ENCODE results near the gene CD72. TPM values are rescaled to one million over a fixed set of nuclear protein-coding genes. Genes with fewer than 3 reads are reported as not detected.
"Not testable (repeated sequence)": the region's sequence is repeated elsewhere in the genome, so short reads cannot be mapped to it uniquely, and the experiment has no call there.

The CD72 gene
- total RNA-seq, 6 donors from 2014 or later, result 2.5 to 44.0 (median 7.2) TPM

GRCh38 chr9:35579659-35580227, 38.5 kb downstream of the CD72 start:
- not testable (repeated sequence) for H3K27me3 ChIP-seq; DNase-seq; H3K27ac ChIP-seq; H3K4me3 ChIP-seq; H3K4me1 ChIP-seq; H3K36me3 ChIP-seq; ATAC-seq (ENCODE audit: low FRiP score in 2 of 2)
- peaks cover 0 to 11% (median 8%) of the 10 kb centered on the region in 4 donors for H3K9me3 ChIP-seq
- 88 to 96% methylated on average over 1 of the region's 1 CpG for WGBS, 2 donors

- DNase-seq (no peak), ATAC-seq (ENCODE audit: low FRiP score in 2 of 2) (no peak)
- no peaks in the 10 kb centered on the region for H3K36me3 ChIP-seq
- peaks cover 0 to 11% (median 8%) of the 10 kb centered on the region in 4 donors for H3K9me3 ChIP-seq
- H3K4me3 ChIP-seq, result no peak overlapping the region
- H3K27me3 ChIP-seq, result no peaks in the 10 kb centered on the region
- TF ChIP-seq EP300 (IDR thresholded peaks at IDR 0.05) (no peak), POLR2AphosphoS5 (IDR thresholded peaks at IDR 0.05) (no peak), POLR2A (IDR thresholded peaks at IDR 0.05) (no peak), CTCF (IDR thresholded peaks at IDR 0.05) (no peak)
- no peaks in the 10 kb centered on the region for H3K4me1 ChIP-seq
- no peak overlapping the region for H3K27ac ChIP-seq
- WGBS, 2 donors, result 83 to 91% methylated on average over 1 of the region's 1 CpG
These were observed 39.1 kb downstream of the CD72 start for GRCh38 chr9:35579130-35579529.

GRCh38 chr9:35577486-35577885, 40.7 kb downstream of the CD72 start:
- H3K27me3 ChIP-seq, result no peaks in the 10 kb centered on the region
- H3K4me1 ChIP-seq, result no peaks in the 10 kb centered on the region
- ATAC-seq (ENCODE audit: low FRiP score in 2 of 2) (no peak), DNase-seq (no peak)
- H3K9me3 ChIP-seq, result peaks cover 0 to 11% (median 8%) of the 10 kb centered on the region in 4 donors
- no peak overlapping the region for H3K27ac ChIP-seq
- 90 to 93% methylated on average over 5 of the region's 5 CpGs for WGBS, 2 donors
- H3K4me3 ChIP-seq, result no peak overlapping the region
- no peak for TF ChIP-seq POLR2A (IDR thresholded peaks at IDR 0.05)
- no peak for TF ChIP-seq EP300 (IDR thresholded peaks at IDR 0.05)
- TF ChIP-seq CTCF (IDR thresholded peaks at IDR 0.05), result no peak
- TF ChIP-seq POLR2AphosphoS5 (IDR thresholded peaks at IDR 0.05), result no peak
- H3K36me3 ChIP-seq, result no peaks in the 10 kb centered on the region

- ATAC-seq (ENCODE audit: low FRiP score in 2 of 2) (peak in 1 of 2 donors; percentile 50), DNase-seq (no peak)
- H3K9me3 ChIP-seq, result peaks cover 0 to 11% (median 8%) of the 10 kb centered on the region in 4 donors
- no peak overlapping the region for H3K4me3 ChIP-seq
- 92 to 95% methylated on average over 5 of the region's 5 CpGs for WGBS, 2 donors
- H3K27ac ChIP-seq, result no peak overlapping the region
- TF ChIP-seq POLR2A (IDR thresholded peaks at IDR 0.05) (no peak), EP300 (IDR thresholded peaks at IDR 0.05) (no peak), CTCF (IDR thresholded peaks at IDR 0.05) (no peak), POLR2AphosphoS5 (IDR thresholded peaks at IDR 0.05) (no peak)
- no peaks in the 10 kb centered on the region for H3K4me1 ChIP-seq
- H3K27me3 ChIP-seq, result no peaks in the 10 kb centered on the region
- no peaks in the 10 kb centered on the region for H3K36me3 ChIP-seq
These were observed 42.7 kb downstream of the CD72 start for GRCh38 chr9:35575478-35575877.

- Histone ChIP-seq H3K27ac (no peak overlapping the region), H3K4me1 (no peaks in the 10 kb centered on the region), H3K27me3 (no peaks in the 10 kb centered on the region), H3K36me3 (no peaks in the 10 kb centered on the region), H3K4me3 (no peak overlapping the region), H3K9me3 (peaks cover 0 to 3% (median 2%) of the 10 kb centered on the region in 4 donors)
- no peak for TF ChIP-seq POLR2A (IDR thresholded peaks at IDR 0.05)
- TF ChIP-seq CTCF (IDR thresholded peaks at IDR 0.05), result no peak
- TF ChIP-seq POLR2AphosphoS5 (IDR thresholded peaks at IDR 0.05), result no peak
- no peak for TF ChIP-seq EP300 (IDR thresholded peaks at IDR 0.05)
- 90 to 92% methylated on average over 2 of the region's 2 CpGs for WGBS, 2 donors
- DNase-seq (no peak), ATAC-seq (ENCODE audit: low FRiP score in 2 of 2) (no peak)
These were observed 43.6 kb downstream of the CD72 start for GRCh38 chr9:35574578-35575122.

Measured in upper lobe of left lung (tissue), 6 donors.